HG03439 (cell line): ENCODE results near the gene HNRNPCL2.
"Not testable (repeated sequence)": the region's sequence is repeated elsewhere in the genome, so short reads cannot be mapped to it uniquely, and the experiment has no call there.

Experiments
- ATAC-seq: cut with Tn5 transposase; IDR thresholded peaks from one replicate; pipeline ENCODE4 v1.9.1; 2021; ENCODE audit warnings: mild to moderate bottlenecking, moderate library complexity; ENCODE audit not compliant: unreplicated experiment

Gene HNRNPCL2

DNA sequence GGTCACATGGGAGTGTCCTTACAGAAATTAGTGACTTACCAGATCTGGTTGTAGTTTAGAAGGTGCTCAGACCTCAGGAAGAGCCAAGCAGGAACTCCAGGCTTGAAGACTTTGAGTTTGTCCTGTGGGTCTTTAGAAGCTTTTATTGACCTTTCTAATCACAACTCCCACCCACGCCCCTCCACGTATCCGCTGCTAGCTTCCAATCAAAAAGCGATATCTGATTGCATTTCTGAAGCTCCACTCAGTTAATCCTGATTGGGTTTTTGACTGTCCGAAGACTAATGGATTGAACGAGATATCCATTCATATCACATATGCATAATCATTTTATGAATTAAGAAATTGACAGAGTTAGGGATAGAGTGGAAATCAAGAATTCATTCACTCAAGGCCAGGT is at the start of gene HNRNPCL2:
TSS of gene HNRNPCL2 (minus strand) at position 101 of the 400 bp plus-strand sequence. CDS start 454 bp downstream, outside the sequence.
- not testable (repeated sequence) for ATAC-seq

DNA sequence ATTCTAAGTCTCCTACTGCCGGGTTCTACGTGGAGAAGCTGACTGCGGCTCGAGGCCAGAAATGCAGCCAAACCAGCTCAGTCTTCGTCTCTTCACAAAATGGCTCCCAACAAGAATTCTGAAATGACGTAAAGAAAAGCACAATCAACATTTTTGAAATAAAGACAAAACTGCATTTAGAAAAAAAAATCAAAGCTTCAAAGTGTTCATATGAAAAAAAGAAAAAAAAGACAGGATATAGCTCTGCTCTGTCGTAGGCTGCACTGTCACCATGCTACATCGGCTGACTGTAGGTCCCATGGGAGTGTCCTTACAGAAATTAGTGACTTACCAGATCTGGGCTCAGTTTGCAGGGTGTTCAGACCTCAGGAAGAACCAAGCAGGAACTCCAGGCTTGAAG is 48.9 kb upstream of the HNRNPCL2 start, which contains the start of gene HNRNPCL4:
TSS of gene HNRNPCL4 (minus strand) at position 101 of the 400 bp plus-strand sequence. CDS start 164 bp downstream, outside the sequence.
- not testable (repeated sequence) for ATAC-seq

DNA sequence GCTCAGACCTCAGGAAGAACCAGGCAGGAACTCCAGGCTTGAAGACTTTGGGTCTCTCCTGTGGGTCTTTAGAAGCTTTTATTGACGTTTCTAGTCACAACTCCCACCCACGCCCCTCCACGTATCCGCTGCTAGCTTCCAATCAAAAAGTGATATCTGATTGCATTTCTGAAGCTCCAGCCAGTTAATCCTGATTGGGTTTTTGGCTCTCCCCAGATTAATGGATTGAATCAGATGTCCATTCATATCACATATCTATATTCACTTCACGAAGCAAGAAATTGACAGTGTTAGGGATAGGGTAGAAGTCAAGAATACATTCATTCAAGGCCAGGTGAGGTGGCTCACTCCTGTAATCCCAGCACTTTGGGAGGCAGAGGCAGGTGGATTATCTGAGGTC is 39.3 kb upstream of the HNRNPCL2 start, which contains the start of gene PRAMEF26:
TSS of gene PRAMEF26 (minus strand) at position 101 of the 400 bp plus-strand sequence. CDS start 2,914 bp downstream, outside the sequence.
- ATAC-seq: not testable (repeated sequence)

DNA sequence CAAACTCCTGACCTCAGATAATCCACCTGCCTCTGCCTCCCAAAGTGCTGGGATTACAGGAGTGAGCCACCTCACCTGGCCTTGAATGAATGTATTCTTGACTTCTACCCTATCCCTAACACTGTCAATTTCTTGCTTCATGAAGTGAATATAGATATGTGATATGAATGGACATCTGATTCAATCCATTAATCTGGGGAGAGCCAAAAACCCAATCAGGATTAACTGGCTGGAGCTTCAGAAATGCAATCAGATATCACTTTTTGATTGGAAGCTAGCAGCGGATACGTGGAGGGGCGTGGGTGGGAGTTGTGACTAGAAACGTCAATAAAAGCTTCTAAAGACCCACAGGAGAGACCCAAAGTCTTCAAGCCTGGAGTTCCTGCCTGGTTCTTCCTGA is 46.2 kb downstream of the HNRNPCL2 start, which contains the start of gene PRAMEF25:
TSS of gene PRAMEF25 (plus strand) at position 301 of the 400 bp plus-strand sequence. CDS start 2,920 bp downstream, outside the sequence.
- not testable (repeated sequence) for ATAC-seq
